Hepatocyte (in vitro differentiated cells): ENCODE measurements around the gene ENTHD1.

ENCODE experiments used
- EZH2 ChIP-seq: fragments of 200-600 bp; sonication (generic); IDR thresholded peaks from 2 replicates; pipeline ENCODE4 v1.6.1; 2016; ENCODE audit warnings: antibody characterized with exemption, mild to moderate bottlenecking, borderline replicate concordance
- EZH2phosphoT487 ChIP-seq: fragments of 200-600 bp; sonication (generic); IDR thresholded peaks from one replicate; pipeline ENCODE4 v1.6.1; 2018; ENCODE audit warnings: antibody characterized with exemption, mild to moderate bottlenecking, low read depth, moderate library complexity; ENCODE audit not compliant: unreplicated experiment, severe bottlenecking
- TF ChIP-seq, protein P1 (sequence below): fragments of 200-600 bp; sonication (generic); IDR thresholded peaks from 2 replicates; pipeline ENCODE4 v1.5.1; 2016; ENCODE audit warnings: antibody characterized with exemption, mild to moderate bottlenecking; ENCODE audit not compliant: poor library complexity

DNA sequence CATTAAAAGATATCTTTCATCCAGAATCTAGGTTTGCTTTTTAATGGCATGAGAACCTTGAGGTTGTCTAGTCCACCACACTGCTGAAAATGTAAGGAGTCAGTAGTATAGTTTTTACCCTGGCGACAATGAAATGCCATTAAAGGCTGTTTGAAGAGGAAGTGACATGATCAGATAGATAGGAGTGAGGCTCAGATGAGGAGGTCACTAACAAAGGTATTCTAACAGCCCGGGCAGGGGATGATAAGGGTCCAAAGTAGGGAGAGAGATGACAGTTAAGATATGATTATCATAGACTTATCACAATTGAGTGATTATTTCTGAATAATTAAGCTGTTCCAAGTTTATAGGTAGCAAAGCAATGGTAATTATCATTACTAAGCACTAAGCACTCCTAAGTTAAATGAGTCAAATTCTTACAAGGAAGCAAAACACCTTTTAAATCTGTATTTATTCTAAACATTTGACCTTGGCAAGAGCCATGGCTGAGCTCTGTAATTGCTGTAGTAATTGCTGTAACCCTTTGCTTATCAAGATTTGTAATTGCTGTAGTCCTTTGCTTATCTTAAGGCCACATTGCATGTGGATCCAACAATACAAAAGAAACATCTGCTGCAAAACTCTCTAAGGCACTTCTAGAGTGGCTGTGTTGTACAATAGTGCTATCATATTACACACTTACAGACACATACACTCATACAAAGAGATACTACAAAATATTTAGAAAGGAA, 92.6 kb downstream of the ENTHD1 start:
- TF ChIP-seq, protein P1, sequence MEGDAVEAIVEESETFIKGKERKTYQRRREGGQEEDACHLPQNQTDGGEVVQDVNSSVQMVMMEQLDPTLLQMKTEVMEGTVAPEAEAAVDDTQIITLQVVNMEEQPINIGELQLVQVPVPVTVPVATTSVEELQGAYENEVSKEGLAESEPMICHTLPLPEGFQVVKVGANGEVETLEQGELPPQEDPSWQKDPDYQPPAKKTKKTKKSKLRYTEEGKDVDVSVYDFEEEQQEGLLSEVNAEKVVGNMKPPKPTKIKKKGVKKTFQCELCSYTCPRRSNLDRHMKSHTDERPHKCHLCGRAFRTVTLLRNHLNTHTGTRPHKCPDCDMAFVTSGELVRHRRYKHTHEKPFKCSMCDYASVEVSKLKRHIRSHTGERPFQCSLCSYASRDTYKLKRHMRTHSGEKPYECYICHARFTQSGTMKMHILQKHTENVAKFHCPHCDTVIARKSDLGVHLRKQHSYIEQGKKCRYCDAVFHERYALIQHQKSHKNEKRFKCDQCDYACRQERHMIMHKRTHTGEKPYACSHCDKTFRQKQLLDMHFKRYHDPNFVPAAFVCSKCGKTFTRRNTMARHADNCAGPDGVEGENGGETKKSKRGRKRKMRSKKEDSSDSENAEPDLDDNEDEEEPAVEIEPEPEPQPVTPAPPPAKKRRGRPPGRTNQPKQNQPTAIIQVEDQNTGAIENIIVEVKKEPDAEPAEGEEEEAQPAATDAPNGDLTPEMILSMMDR = no peak
- TF ChIP-seq EZH2 (no peak), EZH2phosphoT487 (no peak)
